H1 (cell line): ENCODE results near the gene FYB2. TPM values are rescaled to one million over a fixed set of nuclear protein-coding genes. Genes with fewer than 3 reads are reported as not detected.

Source experiments
- CTCF ChIA-PET: fragments of 300-600 bp; sonication (Branson Sonifier 250); formaldehyde crosslinking; loops from one replicate; lab custom pipeline; 2021; ENCODE audit not compliant: partially characterized antibody; lab: Charles Lee
- POLR2A ChIA-PET: fragments of 300-600 bp; sonication (Branson Sonifier 250); formaldehyde crosslinking; loops from one replicate; lab custom pipeline; 2021; ENCODE audit warnings: inconsistent platforms; ENCODE audit not compliant: partially characterized antibody; lab: Charles Lee
- DNase-seq, 2 experiments: peaks; one replicate each; pipeline versions ENCODE4 v3.0.0 to v3.0.0-alpha.2; 2010 to 2022; ENCODE audit warnings: low spot score in 2 of 2, low read depth in 1 of 2, mixed read lengths in 1 of 2
- FAIRE-seq: peaks from 2 replicates; lab custom pipeline; 2011; peaks lifted over from hg19 to GRCh38; lab: Jason Lieb, UNC
- H2AFZ ChIP-seq: 2 replicates; pipeline ENCODE4 v1.8.1; 2012; ENCODE audit warnings: low read length, inconsistent platforms
- H2AK5ac ChIP-seq: 2 replicates; pipeline ENCODE4 v1.6.1; 2013; ENCODE audit warnings: low read depth, low read length
- H2BK120ac ChIP-seq: replicated peaks from 2 replicates; pipeline ENCODE3; 2013; ENCODE audit warnings: low read depth, low read length, inconsistent platforms
- H2BK12ac ChIP-seq: 2 replicates; pipeline ENCODE4 v1.6.1; 2013; ENCODE audit warnings: low read depth, low read length
- H2BK15ac ChIP-seq: 2 replicates; pipeline ENCODE4 v1.6.1; 2013; ENCODE audit warnings: low read length
- H2BK20ac ChIP-seq: 2 replicates; pipeline ENCODE4 v1.6.1; 2013; ENCODE audit warnings: low read length
- H2BK5ac ChIP-seq: 2 replicates; pipeline ENCODE4 v1.6.1; 2013; ENCODE audit warnings: low read depth, low read length
- H3K14ac ChIP-seq: 2 replicates; pipeline ENCODE4 v1.6.1; 2013; ENCODE audit warnings: inconsistent platforms; ENCODE audit not compliant: insufficient read length
- H3K18ac ChIP-seq: 2 replicates; pipeline ENCODE4 v1.6.1; 2013; ENCODE audit warnings: low read length; ENCODE audit errors: extremely low read depth
- H3K23ac ChIP-seq: 2 replicates; pipeline ENCODE4 v1.6.1; 2013; ENCODE audit warnings: inconsistent platforms; ENCODE audit not compliant: insufficient read length
- H3K23me2 ChIP-seq: 2 replicates; pipeline ENCODE4 v1.6.1; 2013; ENCODE audit warnings: low read depth, low read length
- H3K27ac ChIP-seq: 2 replicates; pipeline ENCODE4 v1.6.1; 2011; ENCODE audit warnings: low read depth, low read length, inconsistent platforms
- H3K27me3 ChIP-seq, 4 experiments: replicated peaks in 1 of 4; 1 replicate in 1 of 4; 2 replicates in 3 of 4; pipeline versions ENCODE4 v1.6.1 to v1.8.1; 2011 to 2013; ENCODE audit warnings: low read length in 3 of 4, mild to moderate bottlenecking in 3 of 4, inconsistent platforms in 2 of 4, mixed read lengths in 2 of 4, moderate library complexity in 1 of 4; ENCODE audit not compliant: control insufficient read depth in 3 of 4, insufficient read depth in 3 of 4; ENCODE audit errors: extremely low read depth in 1 of 4
- H3K36me3 ChIP-seq, 4 experiments: 2 replicates each; pipeline versions ENCODE4 v1.6.1 to v1.8.1; 2011 to 2013; ENCODE audit warnings: mild to moderate bottlenecking in 4 of 4, low read length in 3 of 4, moderate library complexity in 2 of 4, control low read depth in 1 of 4, inconsistent platforms in 1 of 4; ENCODE audit not compliant: insufficient read depth in 4 of 4, control insufficient read depth in 2 of 4
- H3K4ac ChIP-seq: replicated peaks from 2 replicates; pipeline ENCODE3; 2013; ENCODE audit warnings: low read length, low read depth, mixed read lengths, inconsistent platforms; ENCODE audit not compliant: insufficient read length
- H3K4me1 ChIP-seq, 4 experiments: replicated peaks in 1 of 4; 1 replicate in 1 of 4; 2 replicates in 3 of 4; pipeline versions ENCODE4 v1.6.1 to v1.8.1; 2011 to 2013; ENCODE audit warnings: low read length in 3 of 4, inconsistent platforms in 2 of 4, mixed read lengths in 1 of 4; ENCODE audit not compliant: insufficient read depth in 4 of 4, control insufficient read depth in 3 of 4
- H3K4me2 ChIP-seq, 2 experiments: 2 replicates each; pipeline versions ENCODE4 v1.6.1 to v1.8.1; 2011 to 2013; ENCODE audit warnings: low read depth in 2 of 2, low read length in 2 of 2, control low read depth in 1 of 2, inconsistent platforms in 1 of 2, mild to moderate bottlenecking in 1 of 2; ENCODE audit not compliant: insufficient read depth in 1 of 2
- H3K4me3 ChIP-seq, 4 experiments: fragments of 200-600, 300-600 bp in 1 of 4; sonication (generic), shearing (Covaris generic), sonication (Bioruptor Twin) in 1 of 4; 2 replicates each; pipeline versions ENCODE4 v1.5.1 to v1.8.1; 2011 to 2016; ENCODE audit warnings: low read length in 4 of 4, low read depth in 3 of 4, control low read depth in 2 of 4, inconsistent platforms in 2 of 4, mild to moderate bottlenecking in 2 of 4, mixed read lengths in 1 of 4, moderate library complexity in 1 of 4; ENCODE audit not compliant: insufficient read depth in 2 of 4; ENCODE audit errors: extremely low read depth in 1 of 4
- H3K56ac ChIP-seq: replicated peaks from 2 replicates; pipeline ENCODE3; 2013; ENCODE audit warnings: low read depth, mild to moderate bottlenecking, mixed read lengths, low read length, inconsistent platforms; ENCODE audit not compliant: insufficient read length
- H3K79me1 ChIP-seq: 2 replicates; pipeline ENCODE4 v1.6.1; 2013; ENCODE audit warnings: low read depth, low read length, control low read depth
- H3K79me2 ChIP-seq, 2 experiments: 2 replicates each; pipeline versions ENCODE4 v1.6.1 to v1.8.1; 2012 to 2013; ENCODE audit warnings: low read length in 2 of 2, mild to moderate bottlenecking in 2 of 2, inconsistent platforms in 1 of 2; ENCODE audit not compliant: insufficient read depth in 2 of 2, control insufficient read depth in 1 of 2
- H3K9ac ChIP-seq, 4 experiments: replicated peaks in 1 of 4; 1 replicate in 1 of 4; 2 replicates in 3 of 4; pipeline versions ENCODE4 v1.6.1 to v1.8.1; 2011 to 2013; ENCODE audit warnings: low read depth in 3 of 4, low read length in 3 of 4, control low read depth in 2 of 4, mild to moderate bottlenecking in 2 of 4, moderate library complexity in 2 of 4, inconsistent platforms in 1 of 4; ENCODE audit errors: extremely low read depth in 1 of 4
- H3K9me3 ChIP-seq, 2 experiments: 2 replicates each; pipeline versions ENCODE4 v1.6.1 to v1.8.1; 2012 to 2013; ENCODE audit warnings: mild to moderate bottlenecking in 2 of 2, moderate library complexity in 2 of 2, control low read depth in 1 of 2, inconsistent platforms in 1 of 2, low read depth in 1 of 2, low read length in 1 of 2, mixed read lengths in 1 of 2; ENCODE audit not compliant: insufficient read depth in 2 of 2
- H4K20me1 ChIP-seq, 2 experiments: replicated peaks in 1 of 2; 2 replicates each; pipeline versions ENCODE3 to v1.8.1; 2011 to 2013; ENCODE audit warnings: inconsistent platforms in 2 of 2, low read length in 2 of 2, mild to moderate bottlenecking in 1 of 2; ENCODE audit not compliant: insufficient read depth in 2 of 2, control insufficient read depth in 1 of 2
- H4K5ac ChIP-seq: 2 replicates; pipeline ENCODE4 v1.6.1; 2013; ENCODE audit warnings: low read length, low read depth, mixed read lengths, inconsistent platforms; ENCODE audit not compliant: insufficient read length
- H4K8ac ChIP-seq: 2 replicates; pipeline ENCODE4 v1.8.0; 2013; ENCODE audit warnings: mild to moderate bottlenecking, moderate library complexity, low read length, inconsistent platforms; ENCODE audit not compliant: insufficient read depth; ENCODE audit errors: extremely low read depth
- H4K91ac ChIP-seq: replicated peaks from 2 replicates; pipeline ENCODE3; 2013; ENCODE audit warnings: low read length, mixed read lengths, inconsistent platforms; ENCODE audit not compliant: insufficient read length
- GABPA ChIP-seq: IDR thresholded peaks from 2 replicates; pipeline ENCODE4 v1.6.1; 2011; ENCODE audit warnings: mild to moderate bottlenecking, low read length, moderate library complexity, borderline replicate concordance; ENCODE audit not compliant: insufficient read depth
- GTF2F1 ChIP-seq: IDR thresholded peaks from 2 replicates; pipeline ENCODE4 v1.6.1; 2012; ENCODE audit warnings: low read depth, low read length, improper control_type of control experiment, borderline replicate concordance
- JUND ChIP-seq: IDR thresholded peaks from 2 replicates; pipeline ENCODE4 v1.6.1; 2011; ENCODE audit warnings: mild to moderate bottlenecking, improper control_type of control experiment, low read length
- KDM5A ChIP-seq: fragments of 200-600 bp; IDR thresholded peaks from 2 replicates; pipeline ENCODE4 v1.7.1; 2012; ENCODE audit warnings: mild to moderate bottlenecking, low read length, inconsistent platforms, mixed read lengths
- MAFK ChIP-seq: IDR thresholded peaks from 2 replicates; pipeline ENCODE4 v1.6.1; 2012; ENCODE audit warnings: low read depth, mild to moderate bottlenecking, improper control_type of control experiment, low read length
- POLR2AphosphoS5 ChIP-seq: IDR thresholded peaks from 2 replicates; pipeline ENCODE4 v1.6.1; 2011; ENCODE audit warnings: low read depth, low read length
- POU5F1 ChIP-seq: IDR thresholded peaks from 2 replicates; pipeline ENCODE4 v1.6.1; 2011; ENCODE audit warnings: low read depth, mild to moderate bottlenecking, low read length, moderate library complexity
- RBBP5 ChIP-seq: IDR thresholded peaks from 2 replicates; pipeline ENCODE4 v1.7.1; 2012; ENCODE audit warnings: low read depth, mild to moderate bottlenecking, inconsistent platforms, low read length, moderate library complexity, borderline replicate concordance
- SIRT6 ChIP-seq: IDR thresholded peaks from one replicate; pipeline ENCODE4 v1.7.1; 2012; ENCODE audit warnings: low read length, inconsistent platforms
- SP4 ChIP-seq: IDR thresholded peaks from 2 replicates; pipeline ENCODE4 v1.6.1; 2012; ENCODE audit warnings: low read length, inconsistent platforms
- ZNF274 ChIP-seq: IDR thresholded peaks from 2 replicates; pipeline ENCODE4 v1.7.0; 2012; ENCODE audit warnings: low read length, borderline replicate concordance; ENCODE audit errors: extremely low read depth
- WGBS, 2 experiments: shearing (Covaris generic) in 1 of 2; methylation state at CpG; one replicate each; pipeline versions ENCODE4 v1.1.6 to v1.1.7; 2013 to 2015; ENCODE audit warnings: low lambda C conversion rate in 2 of 2, mixed read lengths in 2 of 2, inconsistent platforms in 1 of 2, low coverage in 1 of 2, missing lambda C conversion rate in 1 of 2; ENCODE audit not compliant: insufficient replicate concordance in 2 of 2, insufficient coverage in 1 of 2, insufficient read length in 1 of 2; ENCODE audit errors: extremely low coverage in 1 of 2, missing lambda C conversion rate in 1 of 2; 5-methylcytosine and 5-hydroxymethylcytosine counted together
- polyA plus RNA-seq, 7 experiments: library from polyadenylated mRNA; depleted of rRNA in 3 of 7; stranded (reverse) in 5 of 7; unstranded in 2 of 7; fragments of >200 nt in 5 of 7; fragments of 200-250 nt in 2 of 7; gene quantifications; 1 replicate in 5 of 7; 2 replicates in 1 of 7; 4 replicates in 1 of 7; pipeline versions ENCODE4 v1.2.1 to v1.2.3, GENCODE V29; 2011 to 2013; ENCODE audit warnings: missing spikeins in 2 of 7, mixed read lengths in 2 of 7
- total RNA-seq: library from RNA; stranded (reverse); fragmentation: NEBNext Ultra II Directional; extraction: Animal tissue kit (Norgen Biotek cat#: 25700); gene quantifications from 2 replicates; pipeline ENCODE4 v1.2.1, GENCODE V29; 2021
- TF ChIP-seq, protein P1 (sequence below): IDR thresholded peaks from 2 replicates; pipeline ENCODE4 v1.6.1; 2011; ENCODE audit warnings: low read depth, mild to moderate bottlenecking, low read length; ENCODE audit not compliant: insufficient read depth

Gene FYB2
- total and polyA plus RNA-seq, 2 of the 8 experiments (the other 6 are each of a cell fraction or from before 2014, with no cell fraction given) = 0.11 to 0.17 TPM

DNA sequence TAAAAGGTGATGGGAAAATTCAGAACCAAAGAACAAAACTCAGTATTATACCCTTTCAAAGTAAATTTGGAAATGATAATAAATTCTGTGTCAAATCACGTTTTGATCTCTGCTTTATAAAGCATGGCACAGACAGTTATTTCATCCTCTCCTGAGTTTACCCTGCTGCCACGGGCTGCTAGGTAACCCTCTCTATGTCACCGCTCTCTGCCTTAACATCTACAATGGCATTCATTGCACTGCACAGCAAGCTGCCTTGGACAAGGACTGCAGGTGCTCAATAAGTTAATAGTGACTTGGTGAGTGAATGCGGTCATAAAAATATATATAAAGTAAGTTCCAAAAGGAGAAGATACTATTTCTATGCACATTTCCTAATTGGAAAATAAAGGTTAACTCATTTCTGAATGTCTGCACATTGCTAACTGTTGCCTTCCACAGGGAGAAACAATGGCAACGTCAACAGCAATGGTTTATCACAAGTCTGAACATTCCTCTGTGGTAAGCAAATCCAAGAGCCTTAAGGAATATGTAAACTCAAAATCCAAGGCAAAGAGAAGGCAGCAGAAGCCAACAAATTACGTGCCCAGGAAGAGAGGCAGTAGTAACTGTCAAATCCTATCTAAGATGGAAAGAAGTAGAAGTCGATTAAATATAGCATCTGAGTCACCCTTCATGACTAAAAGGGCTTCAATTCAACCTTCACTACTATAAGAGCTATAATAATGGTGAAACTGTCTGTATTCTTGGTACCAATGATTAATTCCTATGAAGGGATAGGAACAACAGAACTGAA is 19.4 kb downstream of the FYB2 start:
- Histone ChIP-seq H3K4me1 (peaks cover 2 to 11% (median 5%) of the 10 kb centered on the region in 4 experiments; a peak in 4 of 7 replicates), H3K9me3 (no peaks in the 10 kb centered on the region), H4K5ac (no peak overlapping the region), H3K79me1 (no peaks in the 10 kb centered on the region), H2BK120ac (no peak overlapping the region), H4K91ac (no peak overlapping the region), H3K79me2 (no peaks in the 10 kb centered on the region), H4K20me1 (no peaks in the 10 kb centered on the region), H3K4me3 (no peak overlapping the region), H2BK20ac (no peak overlapping the region), H3K18ac (no peak overlapping the region), H3K27ac (no peak overlapping the region), H3K23me2 (no peaks in the 10 kb centered on the region; the same call in 1 of the 2 replicates), H2AFZ (no peak overlapping the region), H2AK5ac (no peak overlapping the region), H4K8ac (no peak overlapping the region; the same call in 1 of the 2 replicates), H3K4ac (no peak overlapping the region), H3K56ac (no peak overlapping the region), H3K14ac (no peak overlapping the region), H2BK15ac (no peak overlapping the region), H3K23ac (no peak overlapping the region), H2BK12ac (no peak overlapping the region), H3K4me2 (no peak overlapping the region), H3K36me3 (no peaks in the 10 kb centered on the region), H3K27me3 (peaks cover 0 to 4% (median under 1%) of the 10 kb centered on the region in 4 experiments; a peak in 3 of 7 replicates), H3K9ac (no peak overlapping the region), H2BK5ac (no peak overlapping the region)
- DNase-seq (no peak), FAIRE-seq (no peak)
- ChIA-PET POLR2A (no interaction called here), CTCF (interaction anchor here (0.6 to 2.4 kb wide), 4 partner anchors 8 to 41 kb away, joined by 3 to 6 read pairs (median 4); no protein-coding TSS in a partner anchor)
- WGBS, 2 experiments = 91% methylated on average over 7 of the region's 7 CpGs; no CpG with 5 or more reads in 1 of the 2 experiments
- TF ChIP-seq SP4 (no peak), GTF2F1 (no peak), POU5F1 (no peak), GABPA (no peak), KDM5A (no peak), RBBP5 (no peak), MAFK (no peak), JUND (no peak), POLR2AphosphoS5 (no peak), SIRT6 (no peak), ZNF274 (no peak)
- TF ChIP-seq, protein P1, sequence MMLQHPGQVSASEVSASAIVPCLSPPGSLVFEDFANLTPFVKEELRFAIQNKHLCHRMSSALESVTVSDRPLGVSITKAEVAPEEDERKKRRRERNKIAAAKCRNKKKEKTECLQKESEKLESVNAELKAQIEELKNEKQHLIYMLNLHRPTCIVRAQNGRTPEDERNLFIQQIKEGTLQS = no peak
